SK-MEL-5 (cell line): ENCODE results near the gene OASL. TPM values are rescaled to one million over a fixed set of nuclear protein-coding genes. Genes with fewer than 3 reads are reported as not detected.

Experiments used
- DNase-seq: peaks from one replicate; pipeline ENCODE4 v3.0.0-alpha.2; 2016; ENCODE audit warnings: low read depth, low spot score
- in situ Hi-C: cut with HindIII; loops from 2 replicates; pipeline ENCODE4 v1.10.0; 2016; ENCODE audit warnings: low sequenced_read_pairs, high pct_unique_total_duplicates, low pct_unique_long_range_greater_than_20kb
- total RNA-seq: library from RNA; depleted of rRNA; stranded (reverse); fragments of >200 nt; shearing (Covaris generic); gene quantifications from 2 replicates; pipeline ENCODE4 v1.2.3, GENCODE V29; 2014

Gene OASL
- total RNA-seq, 1 experiment from 2014 or later: 0.26 TPM

- in situ Hi-C loops: no loop called here
- no peak for DNase-seq
Observed at GRCh38 chr12:121025442-121026226, 13.4 kb downstream of the OASL start.

- in situ Hi-C loops: no loop called here
- no peak for DNase-seq
Observed at GRCh38 chr12:121023799-121024198, 15.2 kb downstream of the OASL start.

- in situ Hi-C loops: no loop called here
- no peak for DNase-seq
Observed at GRCh38 chr12:121022713-121023112, 16.3 kb downstream of the OASL start.

GRCh38 chr12:121021754-121022153, 17.3 kb downstream of the OASL start:
- no peak for DNase-seq

GRCh38 chr12:121018860-121019617, 20.0 kb downstream of the OASL start:
- in situ Hi-C loops: no loop called here

More at GRCh38 chr12:121021754-121022153, 17.3 kb downstream of the OASL start:
- in situ Hi-C loops: no loop called here

GRCh38 chr12:121017966-121018491, 21.0 kb downstream of the OASL start:
- in situ Hi-C loops: no loop called here
- no peak for DNase-seq

More at GRCh38 chr12:121018860-121019617, 20.0 kb downstream of the OASL start:
- no peak for DNase-seq

GRCh38 chr12:121015825-121016766, 22.9 kb downstream of the OASL start, which contains the start of gene C12orf43:
Gene C12orf43, minus strand, starts transcription at chr12:121016487. Its CDS starts 13 bp downstream, at chr12:121016474.
- peak; percentile 96 for DNase-seq
- in situ Hi-C loops: no loop called here

- DNase-seq: no peak
- in situ Hi-C loops: no loop called here
Observed at GRCh38 chr12:121013715-121014114, 25.3 kb downstream of the OASL start.

GRCh38 chr12:121011820-121012219, 27.2 kb downstream of the OASL start:
- no peak for DNase-seq
- in situ Hi-C loops: no loop called here

- DNase-seq: no peak
- in situ Hi-C loops: no loop called here
Observed at GRCh38 chr12:121010860-121011259, 28.2 kb downstream of the OASL start.

- DNase-seq: peak; percentile 76
- in situ Hi-C loops: no loop called here
Observed at GRCh38 chr12:121009741-121010140, 29.3 kb downstream of the OASL start.

GRCh38 chr12:121008347-121009098, 30.5 kb downstream of the OASL start:
- DNase-seq: no peak
- in situ Hi-C loops: no loop called here

- DNase-seq: peak; percentile 80
- in situ Hi-C loops: no loop called here
Observed at GRCh38 chr12:121005346-121005815, 33.7 kb downstream of the OASL start.

GRCh38 chr12:121004253-121004815, 34.7 kb downstream of the OASL start:
- in situ Hi-C loops: no loop called here
- no peak for DNase-seq

- DNase-seq: peak; percentile 64
- in situ Hi-C loops: no loop called here
Observed at GRCh38 chr12:121003650-121004049, 35.4 kb downstream of the OASL start.

GRCh38 chr12:121001841-121002483, 37.1 kb downstream of the OASL start:
- in situ Hi-C loops: no loop called here
- no peak for DNase-seq
